Astrocyte (in vitro differentiated cells and primary cell): ENCODE measurements around the gene PDE3A.

Source experiments
- CTCF ChIP-seq: IDR thresholded peaks from 2 replicates; pipeline ENCODE4 v1.5.1; 2011; ENCODE audit warnings: low read depth, mild to moderate bottlenecking, inconsistent platforms, low read length, moderate library complexity; ENCODE audit not compliant: insufficient read depth
- EZH2 ChIP-seq: IDR thresholded peaks from 2 replicates; pipeline ENCODE4 v1.6.1; 2012; ENCODE audit warnings: mild to moderate bottlenecking, low read length, inconsistent platforms; ENCODE audit not compliant: insufficient read depth

- TF ChIP-seq CTCF, result no peak
- no peak for TF ChIP-seq EZH2
Measured at GRCh38 chr12:20403230-20403629, 34.9 kb downstream of the PDE3A start.
